ENCODE measurements around the gene RASGRP3. TPM values are rescaled to one million over a fixed set of nuclear protein-coding genes. Genes with fewer than 3 reads are reported as not detected.

RASGRP3 gene
- total RNA-seq, 2 donors from 2014 or later, result 1.5 to 26.2 TPM

GRCh38 chr2:33599175-33599942, 122.9 kb downstream of the RASGRP3 start, which contains the start of gene FAM98A:
FAM98A (minus strand) TSS chr2:33599299; CDS start chr2:33599221, 78 bp downstream.
- Mint-ChIP-seq H3K36me3 (peaks cover 11% of the 10 kb centered on the region), H3K4me3 (peak within 1 kb of the TSS; percentile 97), H3K9me3 (no peaks in the 10 kb centered on the region), H3K27ac (peak within 1 kb of the TSS; percentile 82 to 91), H3K27me3 (peaks cover 3 to 6% of the 10 kb centered on the region in 2 donors), H3K4me1 (ENCODE audit: low read depth in 2 of 2) (peaks cover 15 to 37% of the 10 kb centered on the region in 2 donors)
- DNase-seq (ENCODE audit: low spot score) (peak; percentile 98), ATAC-seq (peak; percentile 98 to 99)

GRCh38 chr2:33599943-33600192, 123.4 kb downstream of the RASGRP3 start:
- Mint-ChIP-seq H3K36me3 (peaks cover 9% of the 10 kb centered on the region), H3K9me3 (no peaks in the 10 kb centered on the region), H3K27ac (peak overlapping the region; percentile 82 to 91), H3K4me3 (peak overlapping the region; percentile 97), H3K27me3 (peaks cover 3 to 6% of the 10 kb centered on the region in 2 donors), H3K4me1 (ENCODE audit: low read depth in 2 of 2) (peaks cover 15 to 34% of the 10 kb centered on the region in 2 donors)
- DNase-seq (ENCODE audit: low spot score), result no peak
- no peak for ATAC-seq

- ATAC-seq (no peak), DNase-seq (ENCODE audit: low spot score) (no peak)
- peaks cover 15 to 24% of the 10 kb centered on the region in 2 donors for H3K4me1 Mint-ChIP-seq (ENCODE audit: low read depth in 2 of 2)
- H3K27me3 Mint-ChIP-seq, result peaks cover 6 to 7% of the 10 kb centered on the region in 2 donors
- H3K27ac Mint-ChIP-seq, result no peak overlapping the region
- no peak overlapping the region for H3K4me3 Mint-ChIP-seq
- H3K9me3 Mint-ChIP-seq, result no peaks in the 10 kb centered on the region
- H3K36me3 Mint-ChIP-seq, result peaks cover 5% of the 10 kb centered on the region
Observed at GRCh38 chr2:33602201-33602830, 125.9 kb downstream of the RASGRP3 start.

GRCh38 chr2:33603416-33603815, 127.0 kb downstream of the RASGRP3 start:
- Mint-ChIP-seq H3K9me3 (no peaks in the 10 kb centered on the region), H3K27ac (no peak overlapping the region), H3K4me3 (no peak overlapping the region), H3K27me3 (peaks cover 6 to 7% of the 10 kb centered on the region in 2 donors), H3K36me3 (peaks cover 3% of the 10 kb centered on the region), H3K4me1 (ENCODE audit: low read depth in 2 of 2) (peaks cover 9 to 13% of the 10 kb centered on the region in 2 donors)
- DNase-seq (ENCODE audit: low spot score) (no peak), ATAC-seq (no peak)

- no peak overlapping the region for H3K4me3 Mint-ChIP-seq
- H3K9me3 Mint-ChIP-seq, result no peaks in the 10 kb centered on the region
- peaks cover 6 to 7% of the 10 kb centered on the region in 2 donors for H3K27me3 Mint-ChIP-seq
- ATAC-seq, result no peak
- no peaks in the 10 kb centered on the region for H3K36me3 Mint-ChIP-seq
- no peak for DNase-seq (ENCODE audit: low spot score)
- H3K27ac Mint-ChIP-seq, result no peak overlapping the region
- no peaks in the 10 kb centered on the region for H3K4me1 Mint-ChIP-seq (ENCODE audit: low read depth in 2 of 2)
Observed at GRCh38 chr2:33605056-33605455, 128.6 kb downstream of the RASGRP3 start.

GRCh38 chr2:33606100-33606499, 129.7 kb downstream of the RASGRP3 start:
- Mint-ChIP-seq H3K4me1 (ENCODE audit: low read depth in 2 of 2) (no peaks in the 10 kb centered on the region), H3K36me3 (no peaks in the 10 kb centered on the region), H3K9me3 (no peaks in the 10 kb centered on the region), H3K27me3 (peaks cover 6 to 7% of the 10 kb centered on the region in 2 donors), H3K27ac (no peak overlapping the region), H3K4me3 (no peak overlapping the region)
- no peak for ATAC-seq
- no peak for DNase-seq (ENCODE audit: low spot score)

- no peaks in the 10 kb centered on the region for H3K4me1 Mint-ChIP-seq (ENCODE audit: low read depth in 2 of 2)
- DNase-seq (ENCODE audit: low spot score) (no peak), ATAC-seq (no peak)
- no peaks in the 10 kb centered on the region for H3K36me3 Mint-ChIP-seq
- H3K27ac Mint-ChIP-seq, result no peak overlapping the region
- H3K4me3 Mint-ChIP-seq, result no peak overlapping the region
- H3K27me3 Mint-ChIP-seq, result peaks cover 6 to 7% of the 10 kb centered on the region in 2 donors
- H3K9me3 Mint-ChIP-seq, result no peaks in the 10 kb centered on the region
Observed at GRCh38 chr2:33606622-33607021, 130.2 kb downstream of the RASGRP3 start.

- H3K4me1 Mint-ChIP-seq (ENCODE audit: low read depth in 2 of 2), result no peaks in the 10 kb centered on the region
- H3K27me3 Mint-ChIP-seq, result peaks cover 6 to 7% of the 10 kb centered on the region in 2 donors
- no peaks in the 10 kb centered on the region for H3K36me3 Mint-ChIP-seq
- H3K4me3 Mint-ChIP-seq, result no peak overlapping the region
- no peak for DNase-seq (ENCODE audit: low spot score)
- ATAC-seq, result no peak
- no peak overlapping the region for H3K27ac Mint-ChIP-seq
- no peaks in the 10 kb centered on the region for H3K9me3 Mint-ChIP-seq
Observed at GRCh38 chr2:33607251-33607721, 130.8 kb downstream of the RASGRP3 start.

- Mint-ChIP-seq H3K27ac (no peak overlapping the region), H3K9me3 (no peaks in the 10 kb centered on the region), H3K4me3 (no peak overlapping the region), H3K27me3 (peaks cover 6 to 7% of the 10 kb centered on the region in 2 donors), H3K36me3 (no peaks in the 10 kb centered on the region), H3K4me1 (ENCODE audit: low read depth in 2 of 2) (no peaks in the 10 kb centered on the region)
- ATAC-seq (no peak), DNase-seq (ENCODE audit: low spot score) (no peak)
Observed at GRCh38 chr2:33607905-33608304, 131.5 kb downstream of the RASGRP3 start.

- no peaks in the 10 kb centered on the region for H3K4me1 Mint-ChIP-seq (ENCODE audit: low read depth in 2 of 2)
Observed at GRCh38 chr2:33614190-33614589, 137.7 kb downstream of the RASGRP3 start.

More at GRCh38 chr2:33614190-33614589, 137.7 kb downstream of the RASGRP3 start:
- peaks cover 10% of the 10 kb centered on the region for H3K36me3 Mint-ChIP-seq
- ATAC-seq, result no peak
- DNase-seq (ENCODE audit: low spot score), result no peak
- peaks cover 0 to 2% of the 10 kb centered on the region in 2 donors for H3K27me3 Mint-ChIP-seq
- no peak overlapping the region for H3K27ac Mint-ChIP-seq
- no peak overlapping the region for H3K4me3 Mint-ChIP-seq
- peaks cover 7% of the 10 kb centered on the region for H3K9me3 Mint-ChIP-seq

Other genes starting within 250 kb of the RASGRP3 start
- gene FAM98A, start 122.7 kb downstream of the RASGRP3 start, total RNA-seq, result 10 to 100 TPM; 51.5 to 95.9 TPM